Fibroblast of gingiva (primary cell): ENCODE data around the gene C1orf122.

ENCODE experiments used
- DNase-seq: peaks from one replicate; pipeline ENCODE4 v3.0.0-alpha.2; 2011; ENCODE audit warnings: low read depth

C1orf122 gene

DNA sequence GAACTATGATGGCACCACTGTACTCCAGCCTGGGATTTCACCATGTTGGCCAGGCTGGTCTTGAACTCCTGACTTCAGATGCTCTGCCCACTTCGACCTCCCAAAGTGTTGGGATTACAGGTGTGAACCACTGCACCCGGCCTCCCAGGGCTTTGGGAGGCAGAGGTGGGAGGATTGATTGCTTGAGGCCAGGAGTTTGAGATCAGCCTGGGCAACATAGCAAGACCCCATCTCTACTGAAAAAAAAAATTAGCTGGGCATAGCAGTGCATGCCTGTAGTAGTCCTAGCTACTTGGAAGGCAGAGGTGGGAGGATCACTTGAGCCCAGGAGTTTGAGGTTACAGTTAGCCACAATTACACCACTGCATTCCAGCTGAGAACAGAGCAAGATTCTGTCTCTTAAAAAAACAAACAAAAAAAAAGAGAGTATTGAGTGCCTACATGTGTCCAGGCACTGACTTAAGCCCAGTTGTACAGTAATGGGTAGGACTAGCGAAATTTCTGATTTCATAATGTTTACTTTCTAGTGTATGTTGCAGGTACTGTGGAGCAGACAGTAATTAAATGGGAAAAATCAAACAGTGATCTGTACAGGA lies 9.7 kb upstream of the C1orf122 start:
- peak; percentile 72 for DNase-seq

DNA sequence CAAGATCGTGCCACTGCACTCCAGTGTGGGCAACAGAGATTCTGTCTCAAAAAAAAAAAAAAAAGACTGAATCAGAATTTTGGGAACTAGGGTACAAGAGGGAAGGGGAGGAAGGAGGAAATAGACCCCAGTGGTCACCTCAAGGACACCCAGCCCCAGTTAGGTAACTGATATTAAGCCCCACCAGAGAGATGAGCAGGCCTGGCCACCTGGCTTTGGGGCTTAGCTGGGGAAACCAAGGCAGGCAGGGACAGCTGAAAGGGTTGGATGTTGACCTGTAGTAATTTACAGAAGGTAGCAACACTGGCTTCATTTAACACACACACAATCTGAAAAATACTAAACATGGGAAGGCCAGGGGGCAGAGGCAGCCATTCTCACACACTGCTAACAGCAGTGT lies 5.2 kb upstream of the C1orf122 start:
- no peak for DNase-seq

DNA sequence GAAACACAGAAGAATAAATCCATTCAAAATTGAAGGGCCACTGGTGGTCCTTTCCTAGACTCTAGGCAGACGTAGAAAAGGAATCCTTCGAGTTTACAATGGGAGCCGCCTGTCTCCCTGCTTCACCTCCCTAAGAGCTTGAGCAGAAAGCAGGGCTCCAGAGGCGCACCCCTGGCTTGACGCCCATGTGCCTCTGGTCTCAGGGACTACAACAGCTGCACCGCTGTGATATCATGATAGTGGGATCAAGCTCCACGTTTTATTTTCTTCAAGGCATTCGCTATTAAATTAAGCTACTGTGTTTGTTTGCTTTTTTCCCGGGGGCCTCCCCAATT lies 403 bp upstream of the C1orf122 start:
- DNase-seq, result no peak

DNA sequence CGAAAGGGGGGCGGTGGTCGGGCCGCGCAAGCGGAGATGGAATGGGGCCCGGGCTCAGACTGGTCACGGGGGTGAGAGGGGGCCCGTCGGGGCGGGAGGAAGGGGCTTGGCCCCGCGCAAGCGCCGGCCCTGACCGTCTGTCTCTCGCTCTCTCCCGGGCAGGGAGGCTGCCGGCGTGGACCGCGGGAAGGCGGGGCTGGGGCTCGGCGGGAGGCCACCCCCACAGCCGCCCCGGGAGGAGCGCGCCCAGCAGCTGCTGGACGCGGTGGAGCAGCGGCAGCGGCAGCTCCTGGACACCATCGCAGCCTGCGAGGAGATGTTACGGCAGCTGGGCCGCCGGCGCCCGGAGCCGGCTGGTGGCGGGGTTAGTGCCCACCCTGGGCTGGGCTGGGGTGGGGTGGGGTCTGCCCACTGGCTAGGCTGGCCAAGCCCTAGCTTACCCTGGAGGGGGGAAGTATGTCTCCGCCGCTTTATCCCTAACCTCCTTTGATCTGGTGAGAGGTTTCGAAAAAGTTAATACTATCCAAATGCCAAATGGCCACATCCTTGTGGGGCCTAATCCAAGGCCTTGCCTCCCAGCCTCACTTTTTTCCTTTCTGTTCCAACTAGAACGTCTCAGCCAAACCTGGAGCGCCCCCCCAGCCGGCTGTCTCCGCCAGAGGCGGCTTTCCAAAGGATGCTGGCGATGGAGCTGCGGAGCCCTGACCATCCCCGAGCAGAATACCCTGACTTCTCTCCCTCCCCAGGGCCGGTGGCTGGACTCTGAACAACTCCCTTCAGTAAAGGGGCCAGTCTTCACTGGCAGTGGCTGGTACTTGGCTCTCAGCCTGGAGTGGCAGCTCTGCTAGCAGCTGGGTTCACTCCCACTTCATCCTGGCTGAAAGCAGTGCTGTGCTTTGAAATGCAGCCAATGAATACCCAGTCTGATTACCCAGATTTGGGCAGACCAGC lies 1.1 kb downstream of the C1orf122 start:
- DNase-seq, result peak; percentile 83

DNA sequence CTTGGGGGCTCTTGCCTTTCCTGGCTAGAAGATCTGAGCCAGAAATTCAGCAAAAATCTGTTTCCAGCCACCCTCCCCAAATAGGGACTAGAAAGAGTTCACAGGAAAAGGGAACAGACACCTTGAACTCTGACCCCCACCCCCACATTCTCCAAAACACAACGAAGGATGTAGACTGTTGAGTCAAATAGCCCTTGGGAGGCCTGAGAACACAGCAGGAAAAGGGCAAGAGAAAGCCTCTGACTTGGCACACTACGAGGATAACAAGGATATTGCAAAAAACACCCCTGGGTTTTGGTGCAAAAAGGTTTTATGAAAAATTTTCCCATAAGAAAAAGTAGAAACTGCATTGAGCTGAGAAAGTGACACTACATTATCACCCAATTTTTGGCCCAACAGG lies 2.4 kb downstream of the C1orf122 start:
- DNase-seq, result peak; percentile 47

DNA sequence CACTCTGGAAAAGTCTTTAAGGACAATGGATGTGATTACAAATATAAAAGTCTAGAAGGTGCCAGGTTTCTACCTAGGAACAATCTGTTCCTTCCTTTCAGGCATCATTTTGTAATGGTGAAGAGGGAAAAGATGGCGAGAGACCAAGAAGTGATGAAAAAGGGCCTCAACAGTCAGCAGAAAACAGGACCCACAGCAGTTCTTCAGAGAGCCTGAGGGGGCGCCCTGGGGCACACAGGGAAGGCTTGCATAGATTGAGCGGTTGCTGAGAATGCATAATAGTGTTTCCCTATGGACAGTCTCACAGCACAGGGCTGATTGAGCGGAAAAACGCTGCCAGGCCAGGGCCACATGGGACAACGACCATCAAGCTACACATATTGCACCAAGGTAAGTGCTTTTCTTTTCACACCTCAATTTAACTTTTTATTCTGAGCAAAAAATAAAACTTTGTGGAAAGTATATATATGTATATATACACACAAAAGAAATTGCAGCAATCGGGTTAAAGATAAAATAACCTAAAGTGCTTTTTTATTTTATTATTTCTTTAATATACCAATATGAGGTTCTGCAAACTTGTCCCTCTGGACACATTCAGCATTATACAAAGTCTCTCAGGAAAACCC lies 3.6 kb downstream of the C1orf122 start:
- peak; percentile 72 for DNase-seq

DNA sequence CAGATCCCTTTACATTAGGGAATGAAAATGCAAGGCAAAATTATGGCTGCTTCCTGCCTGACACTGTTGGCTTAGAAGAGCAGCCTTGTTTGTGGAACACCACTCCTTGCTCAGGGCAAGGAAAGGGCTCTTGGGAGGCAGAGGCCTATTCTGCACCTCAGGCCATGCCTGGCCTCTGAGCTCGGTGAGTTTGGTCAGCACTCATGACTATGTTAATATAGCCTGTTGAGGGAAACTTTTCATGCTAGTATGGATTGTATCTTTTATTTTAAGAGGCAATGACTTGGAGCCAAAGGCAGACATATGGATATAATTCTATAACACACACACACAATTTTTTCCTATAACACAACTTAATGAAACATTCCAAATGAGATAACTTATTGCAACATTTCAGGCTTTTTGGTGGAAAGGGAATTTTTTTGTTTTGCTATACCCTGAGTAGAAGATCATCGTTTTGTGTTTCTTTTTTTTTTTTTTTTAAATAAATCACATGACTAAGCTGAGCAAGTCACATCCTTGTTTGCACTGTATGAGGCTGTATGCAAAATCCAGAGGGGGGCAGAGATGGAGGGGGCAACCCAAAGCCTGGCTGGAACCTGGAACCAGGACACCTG lies 6.0 kb downstream of the C1orf122 start:
- peak; percentile 50 for DNase-seq

DNA sequence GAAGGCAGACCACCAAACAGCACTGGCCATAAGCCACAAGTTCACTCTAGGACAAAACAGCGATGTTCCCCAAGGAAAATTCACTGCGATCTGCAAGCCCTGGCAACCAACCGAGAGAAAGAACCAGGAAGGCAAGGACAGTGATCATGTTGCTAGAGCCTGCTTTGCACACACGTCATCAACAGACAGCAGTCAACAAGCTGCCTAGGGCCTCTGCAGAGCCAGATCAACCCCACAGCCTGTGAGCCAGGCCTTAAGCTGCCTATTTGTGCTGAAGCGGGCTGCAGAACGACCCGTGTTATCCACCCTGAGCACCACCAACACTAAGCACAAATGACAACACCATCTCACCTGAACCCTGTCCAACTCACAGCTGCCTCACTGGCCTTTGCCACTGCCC lies 6.7 kb downstream of the C1orf122 start:
- peak; percentile 53 for DNase-seq

DNA sequence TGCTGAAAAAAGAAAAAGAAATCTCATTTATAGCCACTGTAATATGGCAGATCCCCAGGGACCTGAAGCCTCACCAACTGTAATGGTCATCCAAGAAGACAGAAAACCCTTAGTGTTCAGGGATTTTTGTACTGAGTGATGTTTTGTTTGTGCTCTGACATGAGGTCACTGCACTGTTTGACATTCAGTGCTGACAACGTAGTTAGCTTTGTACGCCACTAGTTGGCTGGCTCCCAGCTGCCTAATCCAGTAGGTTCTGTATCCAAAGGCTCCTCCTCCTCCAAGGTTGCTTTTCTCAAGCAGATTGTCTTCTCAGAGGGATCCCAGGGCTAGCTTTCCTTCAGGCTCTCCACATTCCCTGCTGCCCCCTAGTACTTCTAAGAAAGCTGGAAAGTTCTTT lies 9.9 kb downstream of the C1orf122 start:
- no peak for DNase-seq

DNA sequence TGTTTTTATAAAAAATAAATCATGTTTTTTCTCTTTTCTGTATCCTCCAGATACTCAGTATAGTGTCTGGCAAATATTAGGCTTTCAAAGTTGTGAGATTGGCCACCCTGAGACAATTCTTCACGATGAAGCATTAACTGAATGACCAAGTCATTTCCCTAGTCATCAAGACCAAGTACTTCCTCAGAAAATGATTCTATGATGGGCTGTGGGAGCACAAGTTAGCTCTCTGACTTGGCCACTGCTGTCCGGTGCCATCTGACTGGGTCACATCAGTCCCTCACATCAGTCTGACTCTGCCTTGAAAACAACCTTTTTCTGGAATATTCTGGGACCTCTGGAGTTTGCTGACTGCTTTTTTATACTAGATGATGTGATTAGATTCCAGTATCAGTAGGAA lies 13.9 kb downstream of the C1orf122 start:
- DNase-seq, result no peak

DNA sequence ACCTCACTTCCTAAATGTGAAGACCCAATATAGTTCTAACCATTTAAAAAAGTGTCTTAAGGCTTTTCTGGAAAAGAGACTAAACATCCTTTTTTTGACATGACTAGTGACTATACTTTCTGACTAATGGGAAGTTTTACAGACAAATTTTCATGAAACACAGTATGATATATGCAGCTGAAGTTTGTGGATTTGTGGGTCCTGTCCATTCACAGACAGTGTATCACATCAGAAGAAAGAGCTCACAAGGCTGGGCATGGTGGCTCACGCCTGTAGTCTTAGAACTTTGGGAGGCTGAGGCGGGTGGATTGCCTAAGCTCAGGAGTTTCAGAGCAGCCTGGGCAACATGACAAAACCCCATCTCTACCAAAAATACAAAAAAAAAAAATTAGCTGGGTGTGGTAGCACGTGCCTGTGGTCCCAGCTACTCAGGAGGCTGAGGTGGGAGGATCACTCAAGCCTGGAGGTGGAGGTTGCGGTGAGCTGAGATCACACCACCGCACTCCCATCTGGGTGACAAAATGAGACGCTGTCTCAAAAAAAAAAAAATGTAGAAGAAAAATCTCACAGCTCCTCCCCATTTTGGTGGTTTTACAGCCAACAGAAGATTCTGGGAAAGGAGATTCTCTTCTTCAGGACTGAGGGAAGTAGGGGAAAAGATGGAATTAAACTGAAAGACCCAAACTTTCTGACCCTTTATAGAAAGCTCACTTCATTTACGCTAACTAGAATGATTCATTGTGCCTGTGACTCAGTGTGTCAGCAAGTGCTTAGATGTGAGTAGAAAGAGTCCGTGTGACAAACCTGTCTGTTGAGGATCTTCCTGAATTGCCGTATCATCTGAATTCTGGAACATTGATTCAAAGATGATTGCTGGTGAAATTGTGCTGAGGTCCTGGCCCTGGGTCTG lies 15.6 kb downstream of the C1orf122 start:
- no peak for DNase-seq

DNA sequence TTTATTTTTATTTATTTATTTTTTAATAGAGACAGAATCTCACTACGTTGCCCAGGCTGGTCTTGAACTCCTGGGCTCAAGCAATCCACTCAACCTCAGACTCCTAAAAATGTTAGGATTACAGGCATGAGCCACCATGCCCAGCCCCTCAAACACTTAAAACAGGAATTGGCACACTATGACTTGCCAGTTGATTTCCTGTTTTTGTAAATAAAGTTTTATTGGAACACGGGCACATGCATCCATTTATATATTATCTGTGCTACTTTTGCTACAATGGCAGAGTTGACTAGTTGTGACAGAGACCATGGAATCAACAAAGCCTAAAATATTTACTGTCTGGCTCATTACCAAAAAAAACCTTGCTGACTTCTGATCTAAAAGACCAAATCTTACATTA lies 16.4 kb downstream of the C1orf122 start:
- DNase-seq, result no peak

DNA sequence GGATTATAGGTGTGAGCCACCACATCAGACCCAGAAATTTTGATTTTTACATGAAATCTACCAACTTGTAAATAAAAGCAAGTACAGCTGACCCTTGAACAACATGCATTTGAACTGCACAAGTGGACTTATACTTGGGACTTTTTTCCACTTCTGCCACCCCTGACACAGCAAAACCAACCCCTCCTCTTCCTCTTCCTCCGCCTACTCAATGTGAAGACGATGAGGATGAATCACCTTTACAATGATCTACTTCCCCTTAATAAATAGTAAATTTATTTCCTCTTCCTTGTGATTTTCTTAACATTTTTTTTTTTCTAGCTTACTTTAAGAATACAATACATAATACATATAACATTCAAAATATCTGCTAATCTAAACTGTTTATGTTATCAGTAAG lies 17.9 kb downstream of the C1orf122 start:
- DNase-seq, result no peak

DNA sequence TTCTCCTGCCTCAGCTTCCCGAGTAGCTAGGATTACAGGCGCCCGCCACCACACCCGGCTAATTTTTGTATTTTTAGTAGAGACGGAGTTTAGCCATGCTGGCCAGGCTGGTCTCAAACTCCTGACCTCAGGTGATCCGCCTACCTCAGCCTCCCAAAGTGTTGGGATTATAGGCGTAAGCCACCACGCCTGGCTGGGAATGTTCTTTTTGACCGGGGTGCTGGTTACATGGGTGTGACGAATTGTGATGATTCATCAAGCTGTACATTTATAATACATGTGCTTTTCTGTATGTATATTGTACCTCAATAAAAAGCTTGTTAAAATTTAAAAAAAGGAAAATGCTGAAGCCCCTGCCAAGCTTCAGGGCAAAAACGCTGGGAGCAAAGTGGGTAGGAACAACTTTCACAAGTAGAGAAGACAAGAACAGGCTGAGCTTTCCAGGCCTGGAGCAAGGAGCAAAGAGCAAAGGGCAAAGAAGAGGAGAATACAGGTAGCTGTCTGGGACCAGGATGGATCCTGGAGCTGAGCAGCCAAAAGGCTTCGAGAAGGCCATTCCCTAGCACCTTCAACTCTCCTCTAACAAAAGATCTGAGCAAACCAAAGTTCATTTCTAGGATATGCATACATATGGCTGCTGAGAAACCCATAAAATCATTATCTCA lies 21.0 kb downstream of the C1orf122 start:
- DNase-seq, result no peak

DNA sequence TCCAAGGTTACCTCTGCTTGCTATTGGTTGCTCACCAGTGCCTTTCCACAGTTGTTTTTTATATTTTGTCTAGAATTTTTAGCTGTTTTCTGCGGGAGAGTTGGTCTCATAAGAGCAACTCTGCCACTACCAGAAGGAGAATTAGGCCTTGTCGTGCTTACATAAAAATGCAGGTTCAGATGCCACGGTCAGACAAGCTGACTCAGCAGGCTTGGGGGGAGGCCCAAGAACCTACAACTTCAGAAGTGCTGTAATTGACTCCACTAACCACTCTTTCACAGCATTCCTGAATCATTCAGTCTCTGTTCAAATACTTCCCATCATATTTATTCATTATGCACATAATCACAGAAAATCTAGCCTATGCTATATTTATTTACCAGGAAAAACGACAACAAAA lies 23.5 kb downstream of the C1orf122 start:
- DNase-seq, result no peak

DNA sequence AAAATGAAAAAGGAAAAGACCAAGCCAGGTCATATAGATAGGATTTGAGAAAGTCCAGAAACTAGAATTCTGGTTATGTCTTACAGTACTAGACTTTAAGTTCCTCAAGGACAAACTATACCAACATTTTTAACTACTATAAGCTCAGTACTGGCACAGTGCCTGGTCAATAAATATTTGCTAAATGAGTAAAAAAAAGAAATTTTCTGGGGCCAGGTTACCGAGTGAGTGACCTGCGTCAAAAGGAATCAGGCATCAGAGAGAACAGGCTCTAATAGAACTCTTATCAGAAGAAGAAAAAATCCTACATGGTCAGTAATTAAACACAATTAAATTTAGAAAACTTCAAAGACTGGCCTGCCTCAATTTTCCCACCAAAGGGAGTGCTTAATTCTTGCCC lies 24.2 kb downstream of the C1orf122 start:
- no peak for DNase-seq

DNA sequence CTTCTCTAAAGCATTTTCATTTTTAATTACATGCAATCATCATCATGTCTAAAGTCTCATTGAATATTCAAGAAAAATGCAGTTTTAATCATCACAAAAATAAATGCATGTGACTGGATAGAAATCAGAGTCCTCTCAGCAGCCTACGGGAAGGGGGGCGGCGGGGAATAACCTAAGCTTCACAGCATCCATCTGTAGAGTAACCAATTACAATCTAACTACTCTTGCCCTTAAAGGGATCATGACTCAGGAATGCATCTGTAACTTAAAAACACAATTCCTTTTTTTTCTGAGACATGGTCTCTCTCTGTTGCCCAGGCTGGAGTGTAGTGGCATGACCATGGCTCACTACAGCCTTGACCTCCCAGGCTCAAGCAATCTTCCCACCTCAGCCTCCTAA lies 29.2 kb downstream of the C1orf122 start:
- no peak for DNase-seq

DNA sequence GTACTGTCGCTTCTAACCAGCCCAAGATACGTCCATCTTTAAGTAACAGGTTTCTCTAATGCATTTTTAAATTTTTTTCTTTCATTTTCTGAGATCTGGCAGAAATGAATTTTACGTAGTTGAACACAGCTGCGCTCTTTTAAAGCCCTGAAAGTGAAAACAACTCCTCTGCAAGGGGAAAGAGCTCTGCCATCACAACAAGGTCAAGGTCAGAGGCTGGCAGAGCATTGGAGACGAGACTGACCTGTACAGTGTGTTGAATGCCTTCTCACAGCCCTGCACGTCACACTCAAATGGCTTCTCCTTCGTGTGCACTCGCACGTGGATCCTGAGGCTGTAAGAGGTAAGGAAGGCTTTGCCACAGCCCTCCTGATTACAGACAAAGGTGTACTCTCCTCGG lies 32.1 kb downstream of the C1orf122 start:
- no peak for DNase-seq

DNA sequence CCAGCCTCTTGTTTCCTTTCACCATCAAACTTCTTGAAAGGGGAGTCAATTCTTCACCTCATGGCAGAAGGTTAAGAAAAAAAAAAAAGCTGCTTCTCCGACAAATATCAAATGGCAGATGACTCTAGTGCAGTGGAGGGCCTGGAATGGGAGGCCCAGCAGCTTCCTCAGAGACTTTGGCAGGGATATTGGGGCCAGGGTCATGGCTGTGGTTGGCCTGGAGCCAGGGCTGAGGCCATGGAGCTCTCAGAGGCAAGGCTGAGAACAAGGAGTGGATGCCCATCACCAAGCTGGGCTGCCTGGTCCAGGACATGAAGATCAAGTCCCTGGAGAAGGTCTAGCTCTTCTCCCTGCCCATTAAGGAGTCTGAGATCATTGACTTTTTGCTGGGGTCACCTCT lies 33.1 kb downstream of the C1orf122 start:
- no peak for DNase-seq

DNA sequence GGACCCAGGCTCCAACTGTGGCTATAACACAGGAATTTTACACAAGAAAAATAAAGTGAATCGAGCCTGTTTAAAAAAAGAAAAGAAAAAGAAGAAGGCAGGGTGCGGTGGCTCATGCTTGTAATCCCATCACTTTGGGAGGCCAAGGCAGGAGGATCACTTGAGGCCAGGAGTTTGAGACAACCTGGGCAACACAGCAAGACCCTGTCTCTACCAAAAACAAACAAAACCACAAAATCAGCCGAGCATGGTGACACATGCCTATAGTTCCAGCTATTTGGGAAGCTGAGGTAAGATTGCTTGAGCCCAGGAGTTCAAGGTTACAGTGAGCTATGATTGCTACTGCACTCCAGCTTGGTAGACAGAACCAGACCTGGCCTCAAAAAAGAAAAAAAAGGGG lies 34.1 kb downstream of the C1orf122 start:
- DNase-seq, result no peak

DNA sequence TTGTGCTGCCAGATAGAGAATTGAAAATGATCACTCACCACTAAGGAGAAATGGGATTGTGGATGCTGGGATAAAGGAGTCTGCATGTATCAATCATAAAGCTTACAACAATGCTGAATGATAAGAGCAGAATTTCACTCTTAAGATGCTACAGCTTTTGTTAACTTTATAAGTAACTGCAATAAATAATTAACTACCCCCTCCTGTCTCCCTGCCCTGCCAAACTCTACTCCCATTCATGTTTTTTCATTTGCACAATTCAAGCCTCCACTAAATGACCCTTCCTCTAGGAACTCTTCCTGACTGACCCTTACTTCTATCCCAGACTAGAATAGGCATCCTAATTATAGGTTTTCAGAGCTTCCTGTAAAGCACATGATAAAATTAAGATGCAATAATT lies 36.9 kb downstream of the C1orf122 start:
- no peak for DNase-seq
